Left kidney (tissue), 1 donor: ENCODE data around the gene MEGF10. TPM values are rescaled to one million over a fixed set of nuclear protein-coding genes. Genes with fewer than 3 reads are reported as not detected.

Experiments
- polyA plus RNA-seq: library from polyadenylated mRNA; unstranded; fragments of 120-200 nt; gene quantifications from one replicate; pipeline ENCODE4 v1.2.1, GENCODE V29; 2013; ENCODE audit not compliant: insufficient read length

MEGF10 gene
- polyA plus RNA-seq, 1 donor, result 1.1 TPM

Other genes starting within 250 kb of the MEGF10 start
- 22.3 TPM for gene C5orf63, start 217.3 kb upstream of the MEGF10 start, polyA plus RNA-seq
- 95.7 TPM for gene PRRC1, start 226.8 kb downstream of the MEGF10 start, polyA plus RNA-seq